SJSA1 (cell line): Measurements from ENCODE around the gene SCN3B. TPM values are rescaled to one million over a fixed set of nuclear protein-coding genes. Genes with fewer than 3 reads are reported as not detected.

Experiments used
- DNase-seq, 2 experiments: peaks; one replicate each; pipeline ENCODE4 v3.0.0-alpha.2; 2015 to 2020; ENCODE audit warnings: low spot score in 2 of 2, low read depth in 1 of 2
- H3K27ac ChIP-seq: fragments of 250-450 bp; sonication (Bioruptor Pico); 2 replicates; pipeline ENCODE4 v1.5.1; 2020; ENCODE audit warnings: mild to moderate bottlenecking, moderate library complexity
- H3K27me3 ChIP-seq: fragments of 250-450 bp; sonication (Bioruptor Pico); replicated peaks from 2 replicates; pipeline ENCODE4 v1.5.1; 2020; ENCODE audit warnings: mild to moderate bottlenecking, moderate library complexity
- H3K36me3 ChIP-seq: fragments of 250-450 bp; sonication (Bioruptor Pico); 2 replicates; pipeline ENCODE4 v1.5.1; 2020; ENCODE audit warnings: mild to moderate bottlenecking
- H3K4me1 ChIP-seq: fragments of 250-450 bp; sonication (Bioruptor Pico); replicated peaks from 2 replicates; pipeline ENCODE4 v1.6.1; 2021; ENCODE audit warnings: mild to moderate bottlenecking
- H3K4me3 ChIP-seq: fragments of 250-450 bp; sonication (Bioruptor Pico); 2 replicates; pipeline ENCODE4 v1.5.1; 2020; ENCODE audit warnings: mild to moderate bottlenecking
- H3K9me3 ChIP-seq: fragments of 250-450 bp; sonication (Bioruptor Pico); replicated peaks from 2 replicates; pipeline ENCODE4 v1.5.1; 2020; ENCODE audit warnings: mild to moderate bottlenecking
- total RNA-seq: library from RNA; depleted of rRNA; stranded (reverse); fragments of >200 nt; shearing (Covaris generic); gene quantifications from 2 replicates; pipeline ENCODE4 v1.2.3, GENCODE V29; 2014; rRNA removed

Gene SCN3B, protein sequence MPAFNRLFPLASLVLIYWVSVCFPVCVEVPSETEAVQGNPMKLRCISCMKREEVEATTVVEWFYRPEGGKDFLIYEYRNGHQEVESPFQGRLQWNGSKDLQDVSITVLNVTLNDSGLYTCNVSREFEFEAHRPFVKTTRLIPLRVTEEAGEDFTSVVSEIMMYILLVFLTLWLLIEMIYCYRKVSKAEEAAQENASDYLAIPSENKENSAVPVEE
- total RNA-seq = 0.18 TPM in 1 of 2 replicates, not detected in the other

DNA sequence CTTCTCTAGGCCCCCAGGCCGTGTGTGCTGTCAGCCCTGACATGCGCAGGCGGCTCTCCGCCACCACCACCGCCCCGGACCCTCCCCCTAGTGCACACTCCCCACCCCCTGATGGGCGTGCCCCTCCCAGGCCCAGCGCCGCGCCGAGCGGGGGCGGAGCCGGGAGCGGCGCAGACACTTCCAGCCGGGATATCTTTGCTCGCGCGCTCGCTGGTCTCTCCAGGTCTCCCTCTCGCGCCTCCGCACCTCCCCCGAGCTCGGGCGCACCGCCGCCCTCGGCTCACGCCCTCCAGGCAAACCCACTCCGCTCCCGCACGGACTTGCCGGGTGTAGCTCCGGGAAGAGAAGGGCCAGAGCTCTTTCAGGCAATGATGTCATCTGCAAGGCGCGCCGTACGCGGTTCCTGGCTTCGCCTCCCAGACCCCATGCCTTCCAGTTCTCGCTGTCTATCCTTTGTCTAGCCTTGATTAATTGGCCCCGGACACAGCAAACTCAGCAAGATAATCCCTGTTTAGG lies at the start of gene SCN3B:
Gene SCN3B (minus strand): TSS at position 59 of the 516 bp plus-strand sequence. CDS start 823 bp downstream, outside the sequence.
- peak; percentile 25 to 42 for DNase-seq
- no peak within 1 kb of the TSS for H3K27ac ChIP-seq
- H3K4me1 ChIP-seq = 0 out of 2 replicates have a peak, but pooled peaks cover 3% of the 10 kb centered on the region
- H3K9me3 ChIP-seq = no peaks in the 10 kb centered on the region
- H3K27me3 ChIP-seq = 0 out of 2 replicates have a peak, but pooled peaks cover 3% of the 10 kb centered on the region
- peak within 1 kb of the TSS; percentile 31 for H3K4me3 ChIP-seq
- H3K36me3 ChIP-seq = no peaks in the 10 kb centered on the region

GRCh38 chr11:123702696-123703095 lies 48.3 kb upstream of the SCN3B start:
- H3K36me3 ChIP-seq = no peaks in the 10 kb centered on the region

DNA sequence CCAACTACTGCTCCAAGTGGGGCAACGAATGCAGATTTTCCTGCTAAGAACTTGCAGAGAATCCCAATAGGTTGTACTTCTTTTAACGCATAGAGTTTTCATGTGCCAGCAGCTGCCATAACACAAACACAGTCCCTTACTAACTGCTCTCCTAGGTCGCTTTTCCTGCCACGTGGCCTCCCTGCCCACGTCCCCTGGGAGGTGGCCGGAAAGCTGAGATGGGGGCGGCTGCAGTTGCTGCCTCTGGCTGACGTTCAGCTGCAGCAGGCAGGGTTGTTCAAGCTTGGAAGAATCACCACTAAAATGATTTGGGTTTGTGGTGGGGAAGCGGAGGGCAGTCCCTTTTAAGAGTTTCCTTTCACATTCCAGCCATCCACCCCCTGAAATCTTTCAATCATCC lies 47.7 kb upstream of the SCN3B start:
- DNase-seq = no peak
- Histone ChIP-seq H3K36me3 (no peaks in the 10 kb centered on the region), H3K4me1 (no peaks in the 10 kb centered on the region), H3K9me3 (no peaks in the 10 kb centered on the region), H3K4me3 (no peak overlapping the region), H3K27ac (no peak overlapping the region), H3K27me3 (no peaks in the 10 kb centered on the region)

More at GRCh38 chr11:123702696-123703095, 48.3 kb upstream of the SCN3B start:
- no peak for DNase-seq
- Histone ChIP-seq H3K9me3 (no peaks in the 10 kb centered on the region), H3K27me3 (no peaks in the 10 kb centered on the region), H3K4me1 (no peaks in the 10 kb centered on the region), H3K27ac (no peak overlapping the region), H3K4me3 (no peak overlapping the region)

- Histone ChIP-seq H3K27me3 (no peaks in the 10 kb centered on the region; the same call in 1 of the 2 replicates), H3K4me3 (no peak overlapping the region), H3K4me1 (no peaks in the 10 kb centered on the region), H3K27ac (no peak overlapping the region), H3K9me3 (no peaks in the 10 kb centered on the region), H3K36me3 (no peaks in the 10 kb centered on the region)
- no peak for DNase-seq
Observed at GRCh38 chr11:123700772-123701171, 46.3 kb upstream of the SCN3B start.

DNA sequence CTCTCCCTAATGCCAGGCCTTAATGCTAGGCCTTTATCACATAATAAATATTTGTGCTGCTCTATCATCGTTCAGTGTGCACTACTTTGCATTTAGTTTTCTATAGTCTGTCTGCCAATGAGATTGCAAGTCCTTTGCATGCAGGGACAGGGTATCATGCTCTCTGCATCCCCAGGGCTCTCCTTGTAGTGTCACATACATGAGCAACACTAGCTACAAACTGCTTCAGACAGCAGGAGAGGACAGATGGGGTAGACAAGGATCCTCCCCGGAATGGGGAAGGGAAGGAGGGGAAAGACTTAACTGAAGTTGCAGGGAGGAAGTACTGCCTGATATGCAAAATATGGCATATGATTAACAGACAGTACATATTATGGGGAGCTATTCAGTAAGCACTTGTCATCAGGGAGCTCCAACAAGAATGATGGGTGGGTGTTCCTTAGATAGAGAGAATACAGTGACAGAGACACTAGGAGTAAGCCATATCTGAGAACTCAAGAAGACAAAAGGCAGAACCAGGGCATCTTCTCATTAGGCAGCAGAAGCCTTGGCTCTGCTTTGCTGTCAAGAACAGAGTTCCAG lies 44.2 kb upstream of the SCN3B start:
- H3K27me3 ChIP-seq = no peaks in the 10 kb centered on the region; the same call in 1 of the 2 replicates

GRCh38 chr11:123696183-123696582 lies 41.8 kb upstream of the SCN3B start:
- Histone ChIP-seq H3K4me1 (no peaks in the 10 kb centered on the region), H3K4me3 (no peak overlapping the region), H3K27ac (no peak overlapping the region), H3K36me3 (no peaks in the 10 kb centered on the region), H3K27me3 (no peaks in the 10 kb centered on the region; the same call in 1 of the 2 replicates), H3K9me3 (no peaks in the 10 kb centered on the region)
- no peak for DNase-seq

More for the DNA sequence above, 44.2 kb upstream of the SCN3B start:
- Histone ChIP-seq H3K9me3 (no peaks in the 10 kb centered on the region), H3K36me3 (no peaks in the 10 kb centered on the region), H3K4me1 (no peaks in the 10 kb centered on the region), H3K27ac (no peak overlapping the region), H3K4me3 (no peak overlapping the region)
- no peak for DNase-seq

DNA sequence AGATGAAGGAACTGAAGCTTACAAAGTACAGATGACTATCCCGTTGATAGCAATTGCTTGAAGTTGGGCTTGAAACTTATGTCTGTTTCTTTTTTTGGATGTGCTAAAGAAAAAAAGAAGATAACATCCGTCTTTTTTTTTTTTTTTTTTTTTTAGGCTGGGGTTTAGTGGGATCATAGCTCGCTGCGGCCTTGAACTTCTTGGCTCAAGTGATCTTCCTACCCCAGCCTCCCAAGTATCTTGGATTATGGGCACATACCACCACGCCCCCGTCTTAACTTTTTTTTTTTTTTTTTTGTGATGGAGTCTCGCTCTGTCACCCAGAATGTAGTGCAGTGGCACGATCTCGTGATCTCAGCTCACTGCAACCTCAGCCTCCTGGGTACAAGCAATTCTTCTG lies 40.8 kb upstream of the SCN3B start:
- Histone ChIP-seq H3K9me3 (no peaks in the 10 kb centered on the region), H3K27me3 (no peaks in the 10 kb centered on the region; the same call in 1 of the 2 replicates), H3K4me1 (no peaks in the 10 kb centered on the region), H3K4me3 (no peak overlapping the region), H3K27ac (no peak overlapping the region), H3K36me3 (no peaks in the 10 kb centered on the region)
- DNase-seq = no peak

DNA sequence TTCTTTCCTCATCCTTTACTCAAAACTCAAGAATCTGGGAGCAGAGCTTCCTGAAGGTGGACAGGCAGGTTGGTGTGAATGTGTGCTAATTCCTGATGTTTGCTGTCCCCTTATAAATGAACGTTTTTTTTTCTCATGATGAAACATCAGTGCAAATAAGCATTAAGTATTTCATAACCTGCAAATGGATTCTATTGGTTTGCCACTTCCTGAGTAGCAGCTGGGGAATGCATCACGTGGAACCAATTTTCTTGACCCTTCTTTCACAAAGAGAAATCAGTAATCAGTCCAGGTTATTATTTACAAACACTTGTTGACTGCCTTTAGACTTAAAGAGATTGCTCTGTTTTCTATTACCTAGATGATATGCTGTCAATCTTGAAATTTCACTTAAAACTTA lies 40.1 kb upstream of the SCN3B start:
- H3K4me1 ChIP-seq = no peaks in the 10 kb centered on the region
- H3K9me3 ChIP-seq = no peaks in the 10 kb centered on the region
- H3K27me3 ChIP-seq = no peaks in the 10 kb centered on the region; the same call in 1 of the 2 replicates
- H3K36me3 ChIP-seq = no peaks in the 10 kb centered on the region
- H3K27ac ChIP-seq = no peak overlapping the region
- no peak for DNase-seq
- H3K4me3 ChIP-seq = no peak overlapping the region

DNA sequence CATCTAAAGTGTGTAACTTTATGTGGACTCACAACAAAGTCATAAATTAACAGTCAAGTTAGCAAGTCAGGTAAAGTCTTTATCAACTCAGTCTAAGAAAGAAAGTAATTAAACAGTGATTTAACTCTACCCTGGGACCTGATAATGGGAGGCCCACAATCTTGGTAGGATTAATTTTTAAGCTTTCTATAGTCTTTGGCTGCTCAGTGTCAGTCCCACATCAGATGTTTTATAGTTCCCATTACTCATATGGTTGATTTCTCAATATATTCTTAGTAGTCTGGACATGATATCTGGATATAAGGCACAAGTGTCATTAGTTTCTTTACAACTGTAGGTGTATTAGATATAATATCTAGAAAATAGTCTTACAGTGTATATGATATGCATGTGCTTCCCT lies 38.5 kb upstream of the SCN3B start:
- Histone ChIP-seq H3K4me1 (no peaks in the 10 kb centered on the region), H3K9me3 (no peaks in the 10 kb centered on the region), H3K27me3 (no peaks in the 10 kb centered on the region; the same call in 1 of the 2 replicates), H3K27ac (no peak overlapping the region), H3K4me3 (no peak overlapping the region), H3K36me3 (no peaks in the 10 kb centered on the region)
- no peak for DNase-seq

GRCh38 chr11:123690485-123690884 lies 36.1 kb upstream of the SCN3B start:
- Histone ChIP-seq H3K4me1 (no peaks in the 10 kb centered on the region), H3K27ac (no peak overlapping the region), H3K9me3 (no peaks in the 10 kb centered on the region), H3K27me3 (no peaks in the 10 kb centered on the region), H3K4me3 (no peak overlapping the region), H3K36me3 (no peaks in the 10 kb centered on the region)
- DNase-seq = no peak

DNA sequence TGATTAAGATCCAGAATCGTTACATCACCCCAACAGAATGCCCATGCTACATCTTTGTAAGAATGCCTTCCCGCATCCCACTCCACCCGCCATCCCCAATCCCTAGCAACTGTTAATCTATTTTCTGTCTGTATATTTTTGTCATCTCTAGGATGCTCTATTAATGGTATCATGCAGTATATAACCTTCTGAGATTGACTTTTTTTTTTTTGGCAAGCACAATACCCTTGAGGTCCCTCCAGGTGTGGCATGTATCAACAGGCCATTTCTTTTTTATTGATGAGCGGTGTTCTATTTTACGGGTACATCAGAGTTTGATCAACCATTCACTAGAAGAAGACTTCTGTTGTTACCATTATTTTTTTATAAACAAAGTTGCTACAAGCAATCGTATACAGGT lies 30.2 kb upstream of the SCN3B start:
- Histone ChIP-seq H3K9me3 (no peaks in the 10 kb centered on the region), H3K4me1 (no peaks in the 10 kb centered on the region), H3K36me3 (no peaks in the 10 kb centered on the region), H3K27me3 (no peaks in the 10 kb centered on the region), H3K4me3 (no peak overlapping the region), H3K27ac (no peak overlapping the region)
- DNase-seq = no peak

GRCh38 chr11:123683428-123684170 lies 29.2 kb upstream of the SCN3B start:
- Histone ChIP-seq H3K36me3 (no peaks in the 10 kb centered on the region), H3K4me3 (no peak overlapping the region), H3K4me1 (no peaks in the 10 kb centered on the region), H3K27me3 (no peaks in the 10 kb centered on the region), H3K27ac (no peak overlapping the region), H3K9me3 (no peaks in the 10 kb centered on the region)
- DNase-seq = no peak

GRCh38 chr11:123682696-123683410 lies 28.4 kb upstream of the SCN3B start:
- no peak for DNase-seq
- no peaks in the 10 kb centered on the region for H3K27me3 ChIP-seq
- no peaks in the 10 kb centered on the region for H3K9me3 ChIP-seq
- H3K36me3 ChIP-seq = no peaks in the 10 kb centered on the region
- no peak overlapping the region for H3K4me3 ChIP-seq
- H3K4me1 ChIP-seq = no peaks in the 10 kb centered on the region
- no peak overlapping the region for H3K27ac ChIP-seq
